ENCODE measurements around the gene ME3.
"Not testable (repeated sequence)": the region's sequence is repeated elsewhere in the genome, so short reads cannot be mapped to it uniquely, and the experiment has no call there.

ME3 gene

DNA sequence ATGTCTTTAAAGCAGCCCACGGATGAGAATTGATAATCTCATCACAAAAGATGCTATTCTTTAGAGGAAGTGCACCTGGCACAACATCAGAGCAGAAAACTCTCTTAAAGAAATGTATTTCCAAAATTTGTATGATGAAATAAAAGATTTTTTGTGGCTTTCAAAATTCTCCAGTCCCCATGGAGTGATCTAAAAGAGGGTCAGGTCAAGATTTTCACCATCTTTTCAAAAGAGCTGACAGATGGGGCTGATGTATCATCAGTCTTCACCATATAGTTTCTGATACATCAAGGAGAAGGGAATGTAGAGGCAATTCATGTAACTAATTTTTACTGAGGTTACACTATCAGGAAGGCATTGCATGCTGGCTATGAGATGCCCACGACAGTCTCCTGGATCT, 11.7 kb downstream of the ME3 start:
- DNase-seq: no peak

DNA sequence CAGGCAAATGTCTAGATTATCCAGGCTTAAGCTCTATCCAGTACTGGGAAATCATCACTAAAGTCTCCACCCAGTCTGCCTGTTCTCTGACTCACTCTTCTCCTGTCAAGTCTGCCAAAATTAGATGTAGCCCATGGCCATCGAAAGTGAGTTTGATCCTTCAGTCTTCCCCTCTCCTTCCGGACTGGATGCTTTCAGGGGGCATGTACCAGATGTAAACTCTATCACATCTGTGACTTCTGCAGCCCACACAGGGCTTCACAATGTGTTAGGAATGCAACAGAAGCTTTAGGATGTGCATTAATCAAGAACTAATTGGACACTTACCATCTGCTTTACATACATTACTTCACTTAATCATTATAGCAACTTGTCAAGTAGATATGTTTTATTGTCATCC, 12.3 kb downstream of the ME3 start:
- no peak for DNase-seq

DNA sequence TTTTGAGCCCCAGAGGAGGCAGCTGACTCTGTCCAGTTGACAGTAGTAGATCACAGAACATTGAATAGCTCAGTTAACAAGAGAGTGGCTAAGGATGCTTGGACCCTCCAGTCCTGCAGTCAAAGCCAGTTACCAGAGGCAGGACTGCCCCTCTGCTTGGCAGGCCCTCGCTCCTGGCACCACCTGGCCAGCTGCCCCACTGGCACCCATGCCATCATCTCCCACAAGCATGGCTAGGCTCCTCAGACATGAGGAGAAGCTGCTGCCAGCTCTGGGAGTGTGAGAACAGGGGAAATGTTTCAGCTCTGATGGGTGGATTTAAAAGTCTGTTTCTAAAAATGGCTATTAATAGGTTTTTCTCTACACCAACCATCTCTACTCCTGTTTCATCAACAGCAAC, 13.9 kb downstream of the ME3 start:
- no peak for DNase-seq

DNA sequence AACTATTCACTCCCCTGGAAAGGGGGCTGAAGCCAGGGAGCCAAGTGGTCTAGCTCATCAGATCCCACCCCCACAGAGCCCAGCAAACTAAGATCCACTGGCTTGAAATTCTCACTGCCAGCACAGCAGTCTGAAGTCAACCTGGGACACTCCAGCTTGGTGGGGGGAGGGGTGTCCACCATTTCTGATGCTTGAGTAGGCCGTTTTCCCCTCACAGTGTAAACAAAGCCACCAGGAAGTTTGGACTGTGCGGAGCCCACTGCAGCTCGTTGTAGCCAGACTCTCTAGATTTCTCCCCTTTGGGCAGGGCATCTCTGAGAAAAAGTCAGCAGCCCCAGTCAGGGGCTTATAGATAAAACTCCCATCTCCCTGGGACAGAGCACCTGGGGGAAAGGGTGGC, 27.2 kb downstream of the ME3 start:
- not testable (repeated sequence) for DNase-seq

DNA sequence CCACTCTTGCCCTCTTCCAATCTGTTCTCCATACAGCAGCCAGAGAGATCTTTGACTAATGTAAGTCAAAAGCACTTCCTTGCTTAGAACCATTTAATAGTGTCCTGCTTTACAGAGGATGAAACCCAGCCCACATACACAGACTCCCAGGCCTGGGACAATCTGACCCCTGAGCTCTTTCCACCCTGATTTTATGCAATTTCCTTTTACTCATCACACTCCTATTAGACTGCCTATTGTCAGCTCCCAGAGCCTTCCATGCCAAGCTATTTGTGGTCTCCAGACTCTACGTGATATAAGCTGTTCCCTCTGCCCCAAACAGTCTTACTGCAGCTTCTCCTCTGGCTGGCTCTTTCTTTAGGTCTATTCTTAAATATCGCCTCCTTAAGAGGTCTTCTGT, 28.1 kb downstream of the ME3 start:
- DNase-seq: no peak

DNA sequence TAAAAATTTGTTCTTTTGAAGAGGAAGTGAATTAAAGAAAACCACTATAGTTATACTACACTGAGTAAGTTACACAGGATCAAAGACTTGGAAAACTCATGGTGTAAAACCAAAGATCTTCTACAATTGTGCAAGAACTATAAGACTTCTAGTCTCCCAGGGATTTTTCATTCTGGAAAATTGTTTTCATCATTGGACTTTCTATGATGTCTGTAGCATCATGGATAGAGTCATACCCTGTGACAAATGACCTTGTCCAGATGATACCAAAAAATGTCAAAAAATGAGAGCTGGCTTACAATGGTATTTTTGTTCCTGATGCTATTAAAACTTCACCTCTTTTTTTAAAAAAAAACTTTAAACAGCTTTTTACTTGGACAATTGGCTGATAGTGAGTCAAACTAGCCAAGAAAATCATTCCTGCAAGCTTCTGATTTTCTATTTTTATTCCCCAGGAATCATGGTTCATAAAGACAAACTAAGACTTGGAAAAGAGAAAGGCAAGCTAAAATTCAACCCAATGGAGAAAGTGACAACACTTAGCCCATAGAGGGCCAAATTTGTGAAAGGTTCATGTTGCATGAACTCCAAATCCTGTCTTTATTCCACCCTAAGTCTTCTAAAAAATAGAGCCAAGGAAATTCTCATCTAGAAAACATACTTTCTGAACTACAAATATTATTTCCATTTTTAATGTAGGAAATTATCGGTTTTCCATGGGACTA, 30.7 kb downstream of the ME3 start:
- DNase-seq: no peak

DNA sequence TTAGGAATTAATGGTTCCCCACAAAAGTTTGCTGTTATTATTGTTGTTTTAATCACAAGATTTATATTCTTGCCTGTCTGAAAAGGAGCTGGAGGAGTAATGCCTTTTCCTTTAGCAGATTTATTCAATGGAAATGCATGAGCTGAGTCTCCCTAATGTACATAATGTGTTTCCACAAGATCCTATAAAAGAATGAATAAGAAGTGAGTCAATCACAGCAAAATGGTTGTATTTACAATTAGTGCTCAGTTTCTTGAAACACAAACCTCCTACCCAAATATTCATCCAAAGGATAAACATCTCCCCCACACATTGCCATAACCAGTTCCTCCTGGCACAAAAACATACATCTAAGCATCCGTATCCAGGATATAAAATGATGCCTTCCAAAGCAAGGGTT, 33.3 kb downstream of the ME3 start:
- no peak for DNase-seq

DNA sequence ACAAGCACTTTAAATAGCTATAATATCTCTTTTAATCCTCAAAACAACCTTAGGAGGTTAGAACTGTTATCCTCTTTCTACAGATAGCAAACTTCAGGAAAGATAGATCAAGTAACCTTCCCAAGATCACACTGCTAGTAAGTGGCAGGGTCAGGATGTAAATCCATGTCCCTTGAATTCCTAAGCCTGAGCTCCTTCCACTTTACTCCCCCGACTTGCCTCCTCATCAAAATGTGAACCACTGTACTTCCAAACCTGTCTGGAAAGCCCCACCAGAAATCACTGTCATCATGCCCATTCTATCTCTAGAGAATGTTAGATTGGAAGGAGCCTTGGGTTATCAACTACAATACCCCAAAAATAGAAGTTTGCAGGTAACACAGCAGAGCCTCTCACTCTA, 33.7 kb downstream of the ME3 start:
- no peak for DNase-seq

DNA sequence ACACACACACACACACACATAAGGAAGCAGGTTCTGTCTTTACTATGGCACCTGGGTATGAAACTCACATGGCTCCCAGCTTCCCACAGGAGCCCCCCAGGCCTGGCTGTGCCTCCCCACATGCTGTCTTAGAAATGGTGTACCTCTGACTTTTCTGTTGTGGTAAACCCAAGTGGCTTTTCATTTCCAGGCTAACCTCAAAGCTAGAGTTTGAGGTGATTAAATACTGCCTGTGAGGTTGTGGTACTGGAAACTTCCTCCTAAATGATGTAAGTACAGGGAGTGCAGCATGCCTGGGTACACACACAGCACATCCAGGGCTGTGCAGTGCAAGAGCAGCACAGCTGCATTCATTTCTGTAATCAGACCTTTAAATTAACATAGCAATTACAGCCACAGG, 34.4 kb downstream of the ME3 start:
- DNase-seq: no peak

DNA sequence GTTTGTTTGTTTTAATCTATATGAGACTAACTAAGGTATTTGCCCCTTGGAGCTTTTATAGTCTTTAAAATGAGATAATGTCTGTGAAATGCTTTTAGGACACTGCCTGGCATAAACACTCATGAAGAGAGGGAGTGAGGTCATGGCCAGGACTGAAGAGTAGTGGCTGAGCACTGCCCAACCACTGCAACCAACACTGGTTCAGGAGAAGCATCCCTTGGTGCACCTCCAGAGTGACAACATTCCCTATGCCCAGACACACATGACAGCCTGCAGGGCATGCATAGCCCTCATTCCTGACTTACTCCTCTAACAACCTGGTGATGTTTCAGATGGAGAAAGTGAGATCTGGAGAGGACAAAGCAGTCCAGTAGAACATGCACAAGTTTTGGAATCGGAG, 36.1 kb downstream of the ME3 start:
- no peak for DNase-seq

DNA sequence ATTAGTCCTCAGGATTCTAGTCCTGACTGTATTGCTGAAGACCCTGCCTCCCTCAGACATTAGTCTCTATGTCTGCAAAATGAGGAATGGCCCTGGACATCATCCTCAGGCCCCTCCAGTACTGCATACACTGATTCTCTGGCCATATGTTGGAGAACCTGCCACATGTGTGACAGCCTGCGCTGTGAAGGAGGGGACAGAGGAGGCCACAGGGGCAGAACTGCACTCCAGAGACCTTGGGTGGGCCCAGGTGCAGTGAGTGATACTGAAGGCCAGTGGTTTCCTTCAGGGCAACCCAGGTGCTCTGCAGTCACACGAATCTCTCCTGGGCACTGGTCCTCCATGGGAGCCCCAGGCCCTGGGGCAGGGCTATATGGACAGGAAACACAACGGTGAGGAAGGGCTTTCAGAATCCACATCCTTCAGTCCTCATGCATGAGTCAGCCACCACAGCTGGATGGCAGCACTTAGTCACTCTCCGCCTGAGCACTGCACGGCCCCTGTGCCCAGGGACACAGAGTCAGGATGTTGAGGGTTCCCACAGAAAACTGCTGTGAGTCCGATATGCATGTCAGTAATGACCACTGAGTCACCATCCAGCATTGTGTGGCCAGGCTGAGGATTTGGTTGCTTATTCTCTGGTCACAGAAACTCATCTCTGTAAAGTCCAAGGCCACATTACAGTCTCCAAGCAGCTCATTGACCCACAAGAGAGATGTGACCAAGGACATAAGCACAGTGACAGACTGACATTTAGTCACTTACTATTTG, 39.7 kb downstream of the ME3 start:
- DNase-seq: no peak

DNA sequence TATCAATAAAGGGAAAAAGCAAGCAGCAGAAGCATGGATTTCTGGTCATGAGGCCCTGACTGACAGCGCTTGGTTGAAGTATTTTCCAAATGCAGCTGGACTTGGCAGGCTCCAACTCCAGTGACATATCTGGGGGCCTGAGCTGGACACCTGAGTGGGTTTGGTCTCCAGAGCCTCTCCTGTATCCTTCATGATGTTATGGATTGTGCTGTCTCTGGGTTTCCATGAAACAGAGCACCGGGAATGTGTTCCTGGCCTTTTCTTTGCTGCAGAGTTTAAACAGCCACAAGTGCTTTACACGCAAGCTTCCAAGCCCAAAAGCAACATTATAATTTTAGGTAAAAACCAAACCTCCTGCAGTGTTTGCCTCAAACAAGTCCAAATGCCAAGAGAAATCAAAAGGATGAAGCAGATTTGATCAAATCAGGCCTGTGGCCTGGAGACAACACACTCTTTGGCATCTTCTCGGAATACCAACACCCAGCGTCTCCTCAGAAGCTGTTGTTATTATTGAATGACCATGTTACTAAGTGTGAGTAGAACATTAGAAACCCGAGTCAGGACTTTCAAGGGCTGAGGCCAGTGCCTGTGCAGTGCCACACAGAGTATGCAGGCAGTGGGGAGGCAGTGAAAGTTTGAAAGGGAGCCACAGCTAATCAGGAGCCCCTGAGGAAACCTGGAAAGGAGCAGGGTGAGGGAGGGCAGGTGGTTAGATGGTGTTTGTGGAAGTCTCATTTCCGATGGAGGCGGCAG, 42.0 kb downstream of the ME3 start:
- no peak for DNase-seq

DNA sequence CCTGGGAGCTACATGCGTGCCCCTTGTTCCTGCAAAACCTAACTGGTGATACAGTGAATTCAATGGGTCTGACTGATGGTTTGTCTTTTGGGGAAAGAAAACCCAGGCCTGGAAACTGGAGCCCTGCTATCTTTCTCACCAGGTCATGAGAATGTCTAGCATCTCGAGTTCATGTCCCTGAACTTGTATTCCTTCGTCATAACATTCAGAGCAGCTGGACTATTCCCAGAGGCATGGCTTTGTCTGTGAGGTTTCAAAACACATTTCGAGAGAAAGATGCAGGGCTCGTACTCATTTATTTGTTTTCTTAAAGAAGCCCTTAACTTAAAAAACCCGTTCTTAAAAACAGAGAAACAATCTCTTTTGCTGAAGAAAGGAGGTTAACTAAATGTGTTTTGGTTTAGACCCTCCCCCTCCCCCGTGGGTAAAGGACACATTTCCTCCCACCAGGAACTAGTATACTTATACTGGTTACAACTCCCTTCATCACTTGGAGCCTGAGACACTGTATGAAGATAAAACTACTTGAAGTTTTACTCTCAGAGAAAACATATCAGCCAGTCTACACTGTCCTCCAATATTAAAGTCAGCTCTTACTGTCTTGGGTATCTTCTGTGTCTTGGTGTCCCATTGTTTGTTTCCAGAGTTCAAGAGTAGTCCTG, 43.2 kb downstream of the ME3 start:
- DNase-seq: no peak

DNA sequence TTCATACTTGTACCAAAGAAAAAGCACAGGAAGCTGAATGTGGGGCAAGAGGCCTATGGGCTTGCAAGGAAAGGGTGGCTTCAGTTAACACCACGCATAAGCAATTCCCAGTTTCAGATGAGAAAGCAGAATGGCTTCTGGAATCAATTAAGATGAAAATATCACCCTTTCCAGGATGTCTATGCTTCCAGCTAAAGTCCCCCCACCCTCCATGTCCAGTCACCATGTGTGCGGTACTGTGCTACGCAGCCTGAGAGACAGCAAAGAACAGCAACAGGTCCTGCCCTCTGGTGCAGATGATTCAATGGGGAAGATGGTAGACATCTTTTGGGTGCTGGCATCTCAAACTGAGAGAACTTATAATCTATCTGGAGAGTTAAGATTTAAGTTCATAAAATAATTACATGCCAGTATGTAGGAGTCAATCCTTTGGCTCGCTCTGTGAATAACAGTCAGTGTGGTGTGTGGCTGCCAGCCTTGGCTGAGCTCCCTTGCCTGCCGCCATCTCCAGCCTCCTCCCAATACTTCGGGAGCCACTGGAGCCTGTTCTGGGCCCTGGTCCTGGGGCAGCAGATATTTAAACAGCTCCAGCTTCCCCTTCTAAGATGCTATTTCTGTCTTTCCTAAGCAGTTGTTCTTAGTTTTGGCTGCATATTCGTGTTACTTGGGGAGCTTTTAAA, 44.5 kb downstream of the ME3 start:
- no peak for DNase-seq

DNA sequence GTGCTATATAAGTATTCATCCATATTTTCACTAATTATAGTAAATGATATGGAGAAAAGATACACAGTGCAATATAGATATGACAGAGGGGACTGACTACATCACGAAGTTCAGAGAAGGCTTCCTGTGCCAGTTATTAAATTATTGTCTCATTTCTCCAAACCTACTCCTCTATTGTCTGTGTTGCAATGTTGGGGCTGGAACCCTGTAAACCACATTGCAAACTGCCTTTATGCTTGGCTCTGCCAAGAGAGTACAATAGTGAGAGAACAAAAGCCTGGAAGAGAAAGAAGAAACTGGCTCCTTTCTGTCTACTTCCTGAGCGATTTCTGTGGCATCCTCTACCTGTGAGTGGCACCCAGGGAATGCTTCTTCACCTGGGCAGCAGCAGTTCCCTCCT, 46.4 kb downstream of the ME3 start:
- DNase-seq: no peak

DNA sequence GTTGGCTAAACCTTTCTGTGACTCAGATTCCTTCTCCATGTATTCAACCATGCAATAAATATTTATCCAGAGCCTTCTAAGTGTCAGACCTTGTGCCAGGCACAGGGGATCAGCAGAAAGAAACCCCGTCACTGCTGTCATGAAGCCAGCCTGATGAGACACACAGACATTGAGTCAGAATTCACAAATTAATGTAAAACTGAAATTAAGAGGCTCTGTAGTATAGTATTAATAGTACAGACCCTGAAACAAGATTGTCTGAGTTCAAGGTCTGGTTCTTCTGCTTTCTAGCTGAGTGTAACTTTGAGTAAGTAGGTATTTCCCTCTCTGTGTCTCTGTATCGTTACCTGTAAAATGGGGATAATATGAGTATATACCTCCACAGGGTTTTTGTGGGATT, 46.9 kb downstream of the ME3 start:
- DNase-seq: no peak

DNA sequence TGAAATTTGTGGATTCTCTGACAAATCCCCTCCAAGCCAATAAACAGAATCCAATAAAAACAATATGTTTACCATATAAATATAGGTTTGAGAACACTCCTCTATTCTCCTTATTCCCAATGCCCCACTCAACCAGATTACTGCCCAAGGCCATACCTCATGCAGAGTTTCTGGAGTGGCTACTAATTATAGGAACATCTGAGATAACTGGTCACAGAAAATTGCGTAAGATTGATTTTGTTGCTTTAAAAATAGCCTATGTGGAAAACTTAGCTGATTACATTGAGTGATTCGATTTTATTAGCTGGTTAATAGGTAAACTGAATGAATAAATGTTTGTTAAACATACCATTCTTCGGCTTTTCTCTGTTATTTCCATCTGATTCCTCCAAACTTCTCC, 48.0 kb downstream of the ME3 start:
- DNase-seq: no peak

DNA sequence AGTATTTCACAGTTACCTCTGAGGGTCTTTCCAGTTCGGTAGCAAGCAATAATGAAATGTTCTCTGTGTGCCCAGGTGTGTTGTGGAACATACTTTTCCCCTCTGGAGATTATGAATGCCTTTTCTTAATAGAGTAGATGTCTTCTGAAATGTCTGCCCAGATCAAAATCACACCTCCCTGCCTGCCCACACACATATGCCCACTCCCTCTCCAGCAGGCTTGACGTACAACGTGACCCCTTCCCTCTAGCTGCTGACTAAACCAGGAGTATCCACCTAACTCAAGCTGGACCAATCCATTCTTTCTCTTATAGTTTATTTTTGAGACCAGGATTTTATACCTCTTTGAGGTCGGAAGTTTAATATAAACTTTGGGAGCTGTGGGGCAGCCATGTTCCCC, 48.7 kb downstream of the ME3 start:
- no peak for DNase-seq

DNA sequence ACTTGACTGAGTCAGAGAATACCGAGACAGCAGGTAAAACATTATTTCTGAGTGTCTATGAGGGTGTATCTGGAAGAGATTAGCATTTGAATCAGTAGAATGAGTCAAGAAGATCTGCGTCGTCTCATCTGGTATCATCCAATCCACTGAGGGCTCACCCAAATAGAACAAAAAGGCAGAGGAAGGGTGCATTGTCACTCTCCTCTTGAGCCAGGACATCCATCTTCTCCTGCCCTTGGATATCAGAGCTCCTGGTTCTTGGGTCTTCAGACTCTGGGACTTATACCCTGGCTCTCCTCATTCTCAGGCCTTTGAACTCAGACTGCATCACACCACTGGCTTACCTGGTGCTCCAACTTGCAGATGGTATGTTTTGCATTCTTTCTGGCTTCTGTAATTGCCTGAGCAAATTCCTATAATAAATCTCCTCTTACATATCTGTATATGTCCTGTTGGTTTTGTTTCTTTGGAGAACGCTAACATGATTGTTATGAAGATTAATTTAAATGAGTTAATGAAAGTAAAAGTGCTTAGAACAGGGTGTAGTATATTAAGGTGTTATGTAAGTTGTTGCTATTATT, 49.3 kb downstream of the ME3 start:
- DNase-seq: no peak

DNA sequence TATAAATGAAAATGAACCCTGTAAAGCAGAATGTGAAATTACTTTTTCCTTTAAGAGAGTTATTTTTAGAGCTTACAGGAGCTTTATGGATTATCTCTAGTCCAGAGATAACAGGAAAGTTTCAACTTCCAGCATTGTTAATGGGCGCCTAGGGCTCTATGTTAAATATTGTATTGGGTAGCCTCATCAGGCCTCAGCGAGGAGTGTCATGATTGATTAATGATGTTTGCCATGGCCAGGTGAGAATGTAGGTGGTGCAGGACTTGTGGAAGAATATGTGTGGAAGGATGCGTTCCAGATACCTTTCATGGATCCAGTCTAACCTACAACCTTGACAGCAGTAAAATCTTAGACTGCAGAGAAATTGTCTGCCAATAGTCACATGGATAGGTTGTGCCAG, 50.6 kb downstream of the ME3 start:
- DNase-seq: no peak

DNA sequence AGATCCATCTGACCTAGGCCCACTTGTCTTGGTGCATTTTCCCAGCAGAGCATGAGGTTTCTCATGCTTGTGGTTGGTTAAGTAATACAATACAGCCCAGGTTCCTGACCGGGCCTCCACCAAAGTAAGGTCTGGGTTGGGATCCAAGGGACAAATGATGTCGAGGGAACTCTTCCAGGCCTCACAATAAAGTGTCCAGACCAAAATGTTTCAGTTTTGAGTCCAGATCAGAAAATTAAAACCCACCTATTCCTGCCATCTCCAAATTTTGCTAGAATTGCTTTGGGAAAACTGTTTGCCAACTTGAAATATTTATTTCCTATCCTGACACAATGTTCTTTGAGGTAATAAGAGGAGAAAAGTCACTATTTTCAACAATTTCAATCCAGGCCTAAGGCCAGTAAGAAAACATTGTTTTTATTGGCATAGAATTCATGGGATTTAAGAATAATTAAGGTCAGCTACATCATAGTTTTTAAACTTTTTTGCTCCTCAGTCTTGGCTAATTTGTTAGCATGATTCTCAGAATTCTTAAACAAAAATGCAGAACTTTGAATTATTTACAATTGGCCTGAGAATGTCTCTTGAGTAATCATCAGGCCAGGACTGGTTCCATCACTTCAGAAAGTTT, 51.4 kb downstream of the ME3 start:
- no peak for DNase-seq

DNA sequence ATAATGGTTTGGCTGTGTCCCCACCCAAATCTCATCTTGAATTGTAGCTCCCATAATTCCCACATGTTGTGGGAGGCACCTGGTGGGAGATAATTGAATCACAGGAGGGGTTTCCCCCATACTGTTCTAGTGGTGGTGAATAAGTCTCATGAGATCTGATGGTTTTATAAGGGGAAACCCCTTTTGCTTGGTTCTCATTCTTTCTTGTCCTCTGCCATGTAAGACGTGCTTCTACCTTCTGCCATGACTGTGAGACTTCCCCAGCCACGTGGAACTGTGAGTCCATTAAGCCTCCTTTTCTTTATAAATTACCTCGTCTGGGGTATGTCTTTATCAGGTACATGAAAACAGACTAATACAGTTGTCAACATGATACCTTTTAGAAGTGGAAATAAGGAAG, 53.0 kb downstream of the ME3 start:
- DNase-seq: not testable (repeated sequence)

All from activated CD4-positive, alpha-beta T cell treated with anti-CD3 and anti-CD28 coated beads, Interleukin-2, amount 50 U/mL, for 4 hours (primary cell).